ENCODE data around the gene TMEM59L. TPM values are rescaled to one million over a fixed set of nuclear protein-coding genes. Genes with fewer than 3 reads are reported as not detected.

TMEM59L gene
- total RNA-seq, 1 donor from 2014 or later = 5.6 TPM

DNA sequence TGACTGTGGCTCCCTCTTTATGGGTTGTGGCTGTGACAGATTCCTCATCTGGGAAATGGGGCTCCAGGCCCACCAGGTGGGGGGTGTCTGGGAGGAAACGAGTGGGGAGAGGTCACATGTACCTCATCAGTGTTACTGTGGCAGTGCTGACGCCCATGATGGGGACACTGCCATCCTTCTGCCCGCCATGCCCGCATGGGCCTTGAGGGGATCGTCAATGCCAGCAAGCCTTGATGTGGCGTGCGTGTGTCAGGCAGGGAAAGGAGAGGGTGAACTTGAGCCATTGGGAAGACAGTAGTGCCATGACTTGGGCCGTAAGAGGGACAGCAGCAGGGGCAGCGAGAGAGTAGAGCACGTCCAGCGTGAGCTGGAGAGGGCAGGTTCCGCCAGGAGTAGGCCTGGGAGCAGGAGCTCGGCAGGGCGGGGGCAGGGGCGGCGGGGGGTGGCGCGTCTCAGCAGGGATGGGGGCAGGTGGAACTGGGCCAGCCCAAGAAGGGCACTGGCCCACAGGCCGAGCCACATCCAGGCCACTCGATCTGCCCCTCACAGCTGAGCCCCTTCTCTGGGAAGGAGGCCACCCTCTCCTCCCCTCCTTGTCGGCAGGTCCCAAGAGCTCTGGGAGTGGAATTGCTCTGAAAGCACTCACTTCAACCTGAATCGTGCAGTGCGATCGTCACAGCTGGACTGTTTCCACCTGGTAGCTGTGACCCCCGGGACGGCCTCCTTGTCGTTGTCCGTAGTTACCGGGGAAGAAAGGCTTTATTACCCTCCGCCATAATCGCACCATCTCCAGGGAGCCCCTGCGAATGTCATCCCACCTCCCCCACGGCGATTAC lies 34.1 kb downstream of the TMEM59L start:
- H3K9me3 ChIP-seq (ENCODE audit: insufficient read depth, low read depth, low read length) = peaks cover 6% of the 10 kb centered on the region
- FAIRE-seq = no peak
- peaks cover 62% of the 10 kb centered on the region for H4K20me1 ChIP-seq (ENCODE audit: insufficient read depth, low read length)
- Mint-ChIP-seq H3K4me3 (ENCODE audit: unreplicated experiment) (no peak overlapping the region), H3K36me3 (ENCODE audit: low read depth, unreplicated experiment) (peaks cover 12% of the 10 kb centered on the region), H3K27ac (ENCODE audit: unreplicated experiment) (no peak overlapping the region), H3K4me1 (ENCODE audit: low read depth, unreplicated experiment) (peaks cover 19% of the 10 kb centered on the region), H3K27me3 (ENCODE audit: low read depth, unreplicated experiment) (peaks cover 13% of the 10 kb centered on the region), H3K9me3 (ENCODE audit: unreplicated experiment) (peaks cover 7% of the 10 kb centered on the region)
- no peaks in the 10 kb centered on the region for H3K36me3 ChIP-seq (ENCODE audit: insufficient read depth, low read length)
- no peak overlapping the region for H3K27ac ChIP-seq (ENCODE audit: low read depth, low read length)
- no peaks in the 10 kb centered on the region for H3K27me3 ChIP-seq (ENCODE audit: insufficient read depth, low read length)
- no peak overlapping the region for H3K4me2 ChIP-seq (ENCODE audit: low read length)
- TF ChIP-seq EZH2 (IDR thresholded peaks at IDR 0.05; ENCODE audit: insufficient read depth, low read length) = no peak
- TF ChIP-seq CTCF (IDR thresholded peaks at IDR 0.05; ENCODE audit: insufficient read depth, low read depth, low read length) = no peak
- no peak overlapping the region for H2AFZ ChIP-seq (ENCODE audit: low read depth, low read length)
- no peak overlapping the region for H3K4me3 ChIP-seq (ENCODE audit: insufficient read depth, low read depth, low read length)
- H3K4me1 ChIP-seq (ENCODE audit: insufficient read depth, low read length) = peaks cover 42% of the 10 kb centered on the region
- peaks cover 8% of the 10 kb centered on the region for H3K79me2 ChIP-seq (ENCODE audit: insufficient read depth, low read length)
- no peak for DNase-seq (ENCODE audit: low read depth)
- no peak overlapping the region for H3K9ac ChIP-seq (ENCODE audit: low read length)

DNA sequence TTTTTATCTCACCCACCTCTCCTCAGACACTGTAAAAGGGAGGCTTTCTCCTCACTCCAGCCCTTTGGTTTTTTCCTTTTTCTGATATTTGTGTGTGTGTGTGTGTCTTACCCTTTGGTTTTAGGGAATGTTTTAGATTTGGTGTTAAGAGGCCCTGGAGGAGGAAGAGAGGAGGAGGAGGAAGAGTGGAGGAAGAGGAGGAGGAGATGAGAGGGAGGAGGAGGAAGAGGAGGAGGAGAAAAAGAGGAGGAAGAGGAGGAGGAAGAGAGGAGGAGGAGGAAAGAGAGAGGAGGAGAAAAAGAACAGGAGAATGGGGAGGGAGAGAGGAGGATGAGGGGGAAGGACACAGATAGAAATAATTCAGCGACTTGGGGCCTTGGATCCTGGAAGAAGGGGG lies 34.7 kb downstream of the TMEM59L start:
- no peak overlapping the region for H3K27ac ChIP-seq (ENCODE audit: low read depth, low read length)
- H3K27ac Mint-ChIP-seq (ENCODE audit: unreplicated experiment) = no peak overlapping the region
- H3K4me3 Mint-ChIP-seq (ENCODE audit: unreplicated experiment) = no peak overlapping the region
- TF ChIP-seq CTCF (IDR thresholded peaks at IDR 0.05; ENCODE audit: insufficient read depth, low read depth, low read length) (no peak), EZH2 (IDR thresholded peaks at IDR 0.05; ENCODE audit: insufficient read depth, low read length) (no peak)
- DNase-seq (ENCODE audit: low read depth) (no peak), FAIRE-seq (no peak)
- H3K9ac ChIP-seq (ENCODE audit: low read length) = no peak overlapping the region
- H3K9me3 ChIP-seq (ENCODE audit: insufficient read depth, low read depth, low read length) = peaks cover 6% of the 10 kb centered on the region
- peaks cover 44% of the 10 kb centered on the region for H3K4me1 ChIP-seq (ENCODE audit: insufficient read depth, low read length)
- H3K27me3 ChIP-seq (ENCODE audit: insufficient read depth, low read length) = no peaks in the 10 kb centered on the region
- H2AFZ ChIP-seq (ENCODE audit: low read depth, low read length) = no peak overlapping the region
- peaks cover 7% of the 10 kb centered on the region for H3K9me3 Mint-ChIP-seq (ENCODE audit: unreplicated experiment)
- no peak overlapping the region for H3K4me2 ChIP-seq (ENCODE audit: low read length)
- peaks cover 4% of the 10 kb centered on the region for H3K79me2 ChIP-seq (ENCODE audit: insufficient read depth, low read length)
- peaks cover 15% of the 10 kb centered on the region for H3K27me3 Mint-ChIP-seq (ENCODE audit: low read depth, unreplicated experiment)
- peaks cover 61% of the 10 kb centered on the region for H4K20me1 ChIP-seq (ENCODE audit: insufficient read depth, low read length)
- H3K36me3 ChIP-seq (ENCODE audit: insufficient read depth, low read length) = no peaks in the 10 kb centered on the region
- H3K4me3 ChIP-seq (ENCODE audit: insufficient read depth, low read depth, low read length) = no peak overlapping the region
- peaks cover 19% of the 10 kb centered on the region for H3K4me1 Mint-ChIP-seq (ENCODE audit: low read depth, unreplicated experiment)
- H3K36me3 Mint-ChIP-seq (ENCODE audit: low read depth, unreplicated experiment) = peaks cover 14% of the 10 kb centered on the region

DNA sequence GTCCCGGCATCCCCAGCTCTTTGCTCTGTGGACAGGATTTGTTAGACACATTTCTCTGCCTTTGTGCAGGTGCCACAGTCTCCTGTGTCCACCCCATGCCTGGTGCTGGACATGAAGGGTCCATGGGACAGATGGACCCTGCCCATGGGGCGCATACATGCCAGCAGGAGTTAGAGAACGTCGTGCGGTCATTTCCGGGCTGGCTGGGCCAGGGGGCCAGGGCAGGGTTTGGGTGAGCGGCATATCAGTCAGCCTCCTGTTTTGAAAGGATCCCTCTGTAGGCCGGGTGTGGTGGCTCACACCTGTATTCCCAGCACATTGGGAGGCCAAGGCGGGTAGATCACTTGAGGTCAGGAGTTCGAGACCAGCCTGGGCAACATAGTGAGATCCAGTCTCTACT lies 35.1 kb downstream of the TMEM59L start:
- Histone ChIP-seq H3K9me3 (ENCODE audit: insufficient read depth, low read depth, low read length) (peaks cover 6% of the 10 kb centered on the region), H3K27me3 (ENCODE audit: insufficient read depth, low read length) (no peaks in the 10 kb centered on the region), H3K36me3 (ENCODE audit: insufficient read depth, low read length) (no peaks in the 10 kb centered on the region), H3K79me2 (ENCODE audit: insufficient read depth, low read length) (peaks cover 4% of the 10 kb centered on the region), H3K27ac (ENCODE audit: low read depth, low read length) (no peak overlapping the region), H3K4me2 (ENCODE audit: low read length) (no peak overlapping the region), H3K4me1 (ENCODE audit: insufficient read depth, low read length) (peaks cover 44% of the 10 kb centered on the region), H2AFZ (ENCODE audit: low read depth, low read length) (no peak overlapping the region), H3K4me3 (ENCODE audit: insufficient read depth, low read depth, low read length) (no peak overlapping the region), H3K9ac (ENCODE audit: low read length) (no peak overlapping the region), H4K20me1 (ENCODE audit: insufficient read depth, low read length) (peaks cover 61% of the 10 kb centered on the region)
- peaks cover 19% of the 10 kb centered on the region for H3K4me1 Mint-ChIP-seq (ENCODE audit: low read depth, unreplicated experiment)
- H3K9me3 Mint-ChIP-seq (ENCODE audit: unreplicated experiment) = peaks cover 7% of the 10 kb centered on the region
- TF ChIP-seq CTCF (IDR thresholded peaks at IDR 0.05; ENCODE audit: insufficient read depth, low read depth, low read length) (no peak), EZH2 (IDR thresholded peaks at IDR 0.05; ENCODE audit: insufficient read depth, low read length) (no peak)
- DNase-seq (ENCODE audit: low read depth) (no peak), FAIRE-seq (no peak)
- H3K27ac Mint-ChIP-seq (ENCODE audit: unreplicated experiment) = no peak overlapping the region
- peaks cover 15% of the 10 kb centered on the region for H3K27me3 Mint-ChIP-seq (ENCODE audit: low read depth, unreplicated experiment)
- H3K36me3 Mint-ChIP-seq (ENCODE audit: low read depth, unreplicated experiment) = peaks cover 14% of the 10 kb centered on the region
- H3K4me3 Mint-ChIP-seq (ENCODE audit: unreplicated experiment) = no peak overlapping the region
